Stimulated activated CD8-positive, alpha-beta memory T cell treated with anti-CD3 and anti-CD28 coated beads, Interleukin-4, amount 100 ng/mL, for 4 hours (primary cell): ENCODE results near the gene GALT.

Source experiments
- DNase-seq, 2 donors: peaks; one replicate each; pipeline ENCODE4 v3.0.0-alpha.2; 2020; ENCODE audit warnings: low read depth in 2 of 2, low spot score in 1 of 2

Gene GALT

GRCh38 chr9:34646211-34647083, at the start of gene GALT:
Gene GALT, plus strand, starts transcription at chr9:34646675. Its CDS starts 30 bp downstream, at chr9:34646705.
- DNase-seq = peak; percentile 93 to 96

GRCh38 chr9:34599546-34599945, 46.9 kb upstream of the GALT start:
- no peak for DNase-seq

- no peak for DNase-seq
Observed at GRCh38 chr9:34600908-34601307, 45.6 kb upstream of the GALT start.

- no peak for DNase-seq
Observed at GRCh38 chr9:34601937-34602573, 44.4 kb upstream of the GALT start.

- peak; percentile 57 to 75 for DNase-seq
Observed at GRCh38 chr9:34603610-34604231, 42.8 kb upstream of the GALT start.

GRCh38 chr9:34606190-34606589, 40.3 kb upstream of the GALT start:
- no peak for DNase-seq

GRCh38 chr9:34606905-34607304, 39.6 kb upstream of the GALT start:
- DNase-seq = no peak

GRCh38 chr9:34607331-34607730, 39.1 kb upstream of the GALT start:
- no peak for DNase-seq

GRCh38 chr9:34610434-34611206, 35.9 kb upstream of the GALT start:
- DNase-seq = no peak

GRCh38 chr9:34611251-34611810, 35.1 kb upstream of the GALT start:
- DNase-seq = no peak

GRCh38 chr9:34611811-34612787, 34.4 kb upstream of the GALT start, which contains the start of gene RPP25L:
Gene RPP25L, minus strand, starts transcription at chr9:34612097. Its CDS starts 801 bp downstream, at chr9:34611296.
- DNase-seq = peak; percentile 57 to 62

GRCh38 chr9:34612788-34613390, 33.6 kb upstream of the GALT start:
- DNase-seq = peak in 1 of 2 donors; percentile 34

GRCh38 chr9:34615132-34615531, 31.3 kb upstream of the GALT start:
- no peak for DNase-seq

- DNase-seq = peak; percentile 79 to 80
Observed at GRCh38 chr9:34620061-34620994, 26.1 kb upstream of the GALT start, which contains the start of gene DCTN3. Gene DCTN3, minus strand, starts transcription at chr9:34620495. Its CDS starts 31 bp downstream, at chr9:34620464.

- DNase-seq = no peak
Observed at GRCh38 chr9:34623374-34624235, 22.9 kb upstream of the GALT start.

- DNase-seq = no peak
Observed at GRCh38 chr9:34624475-34625185, 21.8 kb upstream of the GALT start.

- DNase-seq = no peak
Observed at GRCh38 chr9:34625186-34625486, 21.3 kb upstream of the GALT start.
